NB4 (cell line): ENCODE results near the gene RBMS1.
"Not testable (repeated sequence)": the region's sequence is repeated elsewhere in the genome, so short reads cannot be mapped to it uniquely, and the experiment has no call there.

Experiments
- DNase-seq: peaks from one replicate; pipeline ENCODE4 v3.0.0; 2010; ENCODE audit warnings: low read depth
- H3K4me3 ChIP-seq: one replicate; pipeline ENCODE4 v1.5.1; 2011; ENCODE audit warnings: mild to moderate bottlenecking, low read depth, low read length, moderate library complexity
- CTCF ChIP-seq: IDR thresholded peaks from one replicate; pipeline ENCODE4 v1.5.1; 2012; ENCODE audit warnings: low read depth, low read length
- MAX ChIP-seq: IDR thresholded peaks from 2 replicates; pipeline ENCODE4 v1.6.1; 2011; ENCODE audit warnings: low read depth, low read length
- MYC ChIP-seq: IDR thresholded peaks from 2 replicates; pipeline ENCODE4 v1.6.1; 2011; ENCODE audit warnings: low read depth, low read length
- POLR2A ChIP-seq: IDR thresholded peaks from 2 replicates; pipeline ENCODE4 v1.6.1; 2011; ENCODE audit warnings: mild to moderate bottlenecking; ENCODE audit not compliant: insufficient read length; ENCODE audit errors: extremely low read depth

RBMS1 gene

GRCh38 chr2:160371251-160372009 lies 122.2 kb downstream of the RBMS1 start:
- peak; percentile 44 for DNase-seq
- no peak overlapping the region for H3K4me3 ChIP-seq
- TF ChIP-seq POLR2A, result no peak

- DNase-seq, result no peak
- no peak for TF ChIP-seq POLR2A
- TF ChIP-seq MYC, result no peak
- no peak for TF ChIP-seq MAX
- no peak for TF ChIP-seq CTCF
- no peak overlapping the region for H3K4me3 ChIP-seq
These were observed 124.3 kb downstream of the RBMS1 start for GRCh38 chr2:160368988-160369930.

GRCh38 chr2:160367887-160368286 lies 125.7 kb downstream of the RBMS1 start:
- peak; percentile 88 for DNase-seq
- TF ChIP-seq POLR2A (no peak), CTCF (no peak), MYC (peak; percentile 56; the same call in 1 of the 2 replicates), MAX (peak; percentile 41; the same call in 1 of the 2 replicates)
- peak overlapping the region; percentile 26 for H3K4me3 ChIP-seq

GRCh38 chr2:160367139-160367538 lies 126.5 kb downstream of the RBMS1 start:
- not testable (repeated sequence) for DNase-seq, H3K4me3 ChIP-seq

- no peak for DNase-seq
- no peak overlapping the region for H3K4me3 ChIP-seq
- TF ChIP-seq POLR2A (no peak), CTCF (no peak), MAX (no peak), MYC (no peak)
These were observed 127.1 kb downstream of the RBMS1 start for GRCh38 chr2:160366474-160366873.

- H3K4me3 ChIP-seq, result no peak overlapping the region
- DNase-seq, result no peak
- no peak for TF ChIP-seq MYC
- TF ChIP-seq MAX, result no peak
- TF ChIP-seq CTCF, result no peak
- TF ChIP-seq POLR2A, result no peak
These were observed 127.8 kb downstream of the RBMS1 start for GRCh38 chr2:160365716-160366367.
